ENCODE results near the gene RBMX.

- TF ChIP-seq CTCF (IDR thresholded peaks at IDR 0.05; ENCODE audit: insufficient read depth, low read length, poor library complexity, severe bottlenecking) (no peak), EZH2phosphoT487 (conservative IDR thresholded peaks at IDR 0.05; ENCODE audit: low read length) (no peak)
These were observed 16.7 kb downstream of the RBMX start for GRCh38 chrX:136863826-136864225.
